NB4 (cell line): ENCODE measurements around the gene ENPP3.

Source experiments
- CTCF ChIP-seq: IDR thresholded peaks from one replicate; pipeline ENCODE4 v1.5.1; 2012; ENCODE audit warnings: low read depth, low read length
- MAX ChIP-seq: IDR thresholded peaks from 2 replicates; pipeline ENCODE4 v1.6.1; 2011; ENCODE audit warnings: low read depth, low read length
- MYC ChIP-seq: IDR thresholded peaks from 2 replicates; pipeline ENCODE4 v1.6.1; 2011; ENCODE audit warnings: low read depth, low read length

GRCh38 chr6:131758920-131759319 lies 121.8 kb downstream of the ENPP3 start:
- TF ChIP-seq CTCF (no peak), MYC (no peak), MAX (no peak)
